CD4-positive, alpha-beta T cell treated with Interleukin-21 for 1 hour (primary cell): Measurements from ENCODE around the gene TMEM209.
"Not testable (repeated sequence)": the region's sequence is repeated elsewhere in the genome, so short reads cannot be mapped to it uniquely, and the experiment has no call there.

Experiments used
- DNase-seq: peaks from one replicate; pipeline ENCODE4 v3.0.0-alpha.2; 2020

Gene TMEM209

DNA sequence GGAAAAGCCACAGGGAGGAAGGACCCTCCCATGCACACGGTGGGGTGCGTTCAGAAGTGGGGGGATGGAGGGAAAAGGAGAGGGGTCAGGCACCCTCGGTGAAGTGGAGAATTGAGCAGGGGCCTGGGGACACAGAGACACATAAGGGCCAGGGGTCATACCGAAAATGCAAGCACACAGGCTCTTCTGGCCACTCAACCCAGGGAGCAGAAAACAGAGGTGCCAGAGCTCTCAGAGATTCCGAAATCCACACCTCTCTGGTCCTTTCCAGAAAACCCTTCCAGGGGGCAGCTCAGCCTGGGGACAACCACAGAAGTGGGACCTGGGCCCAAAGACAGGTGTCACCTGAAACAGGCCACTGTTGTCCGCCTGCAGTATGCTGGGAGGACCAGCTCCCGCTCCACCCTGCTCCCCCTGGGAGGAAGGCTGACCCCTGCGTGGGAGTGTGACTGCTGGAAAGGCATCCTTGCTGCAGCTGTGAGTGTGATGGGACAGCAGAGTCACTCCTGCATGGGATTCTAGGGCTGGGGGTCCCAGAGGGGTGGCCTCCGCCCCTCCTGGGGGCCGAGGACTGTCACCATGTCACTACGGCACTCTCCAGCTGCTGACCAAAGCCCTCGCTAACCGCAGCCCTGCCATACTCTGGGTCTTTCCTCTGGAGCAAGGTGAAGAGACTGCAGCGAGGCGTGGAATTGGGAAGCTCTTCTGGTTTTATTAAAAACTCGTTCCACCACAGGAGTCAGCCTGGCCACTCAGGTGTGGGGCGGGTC is 63.1 kb downstream of the TMEM209 start:
- no peak for DNase-seq

DNA sequence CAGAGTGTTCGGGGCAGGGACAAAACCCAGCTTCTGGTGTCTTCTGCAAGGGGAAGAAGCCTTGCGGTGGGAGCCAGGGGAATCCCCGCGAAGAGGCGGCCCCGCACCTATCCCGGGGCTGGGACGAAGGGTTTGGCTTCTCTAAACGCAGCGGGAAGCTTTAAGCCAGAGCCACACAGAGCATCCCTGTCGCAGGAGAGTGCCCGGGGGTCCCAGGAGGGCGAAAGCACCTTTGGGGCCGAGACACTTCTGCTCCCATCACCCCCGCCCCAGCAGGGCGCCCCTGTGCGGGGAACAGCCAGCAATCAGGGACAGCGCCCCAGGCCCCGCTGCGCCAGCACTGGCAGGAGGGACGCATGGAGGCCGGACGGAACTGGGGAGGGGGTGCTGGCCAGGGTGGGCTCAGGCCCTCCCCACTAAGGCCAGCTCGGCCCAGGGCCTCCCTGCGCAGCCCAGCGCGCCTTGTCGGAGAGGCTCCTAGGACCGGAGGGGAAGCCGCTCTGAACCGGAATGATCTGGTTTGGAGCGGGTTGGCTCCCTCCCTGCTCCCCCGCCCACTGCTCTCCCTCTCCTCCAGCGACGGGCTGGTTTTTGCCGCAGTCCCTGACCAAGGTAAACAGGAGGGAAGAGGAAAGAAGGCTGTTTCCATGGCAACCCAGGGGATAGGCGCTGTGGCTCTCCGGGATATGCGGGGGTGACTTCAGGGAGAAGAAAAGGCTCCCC is 63.9 kb downstream of the TMEM209 start:
- DNase-seq: peak; percentile 42

DNA sequence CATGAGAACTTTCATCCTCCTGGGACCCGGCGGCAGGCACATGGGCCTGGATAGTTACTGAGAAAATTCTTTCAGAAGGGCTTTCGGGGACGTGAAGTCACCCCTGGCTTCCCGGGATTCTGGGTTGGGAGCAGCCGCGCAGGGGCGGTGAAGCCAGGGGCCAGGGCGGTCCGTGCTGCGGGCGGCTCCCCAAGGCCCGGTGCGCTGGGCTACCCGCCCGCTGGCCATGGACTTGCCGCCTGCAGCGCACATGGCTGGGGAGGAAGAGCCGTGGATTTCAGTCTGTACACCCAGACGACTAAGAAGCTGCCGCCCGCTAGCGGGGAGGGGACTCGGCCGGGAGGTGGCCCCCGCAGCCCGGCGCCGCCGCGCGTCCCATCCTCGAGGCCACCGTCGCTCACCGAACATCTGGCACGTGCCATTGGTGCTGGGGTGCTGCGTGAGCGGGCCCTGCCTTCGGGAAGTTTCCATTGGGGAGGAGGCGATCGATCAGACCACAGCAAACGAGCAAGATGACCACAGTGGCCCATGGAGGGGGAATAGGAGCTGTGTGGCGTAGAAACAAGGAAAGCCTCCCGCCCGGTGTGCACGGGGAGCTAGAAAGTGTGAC is 64.5 kb downstream of the TMEM209 start:
- DNase-seq: no peak

DNA sequence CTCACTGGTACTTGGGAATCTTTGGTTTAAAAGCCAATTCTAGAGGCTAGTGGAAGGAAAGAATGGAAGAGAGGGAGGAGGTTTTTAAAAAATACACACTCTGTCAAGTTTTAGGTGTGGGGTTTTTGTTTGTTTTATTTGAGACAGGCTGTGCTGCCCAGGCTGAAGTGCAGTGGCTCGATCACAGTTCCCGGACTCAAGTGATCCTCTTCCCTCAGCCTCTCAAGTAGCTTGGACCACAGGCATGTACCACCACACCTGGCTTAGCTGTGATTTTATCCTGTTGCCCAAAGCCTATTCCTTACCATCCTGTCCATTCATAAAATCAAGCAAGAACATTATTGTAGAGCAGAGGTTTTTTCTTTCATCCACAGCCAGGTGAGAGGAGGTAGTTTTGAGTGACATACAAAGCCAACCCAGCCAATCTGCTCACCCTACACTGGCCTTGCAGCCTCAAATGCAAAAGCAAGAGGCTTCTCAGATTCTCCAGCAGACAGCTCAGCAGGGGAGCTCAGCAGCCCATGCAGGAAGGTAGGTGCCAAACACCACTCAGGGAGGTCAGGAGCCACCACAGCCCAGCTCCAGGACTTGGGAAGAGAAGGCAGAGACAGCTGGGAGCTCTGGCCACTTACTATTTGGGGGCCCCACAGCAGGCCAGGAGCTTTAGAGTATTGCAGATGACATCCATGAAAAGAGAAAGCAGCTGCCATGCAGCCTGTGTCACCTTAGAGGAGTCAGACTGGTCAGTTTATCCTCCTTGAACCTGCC is 65.8 kb downstream of the TMEM209 start:
- no peak for DNase-seq

DNA sequence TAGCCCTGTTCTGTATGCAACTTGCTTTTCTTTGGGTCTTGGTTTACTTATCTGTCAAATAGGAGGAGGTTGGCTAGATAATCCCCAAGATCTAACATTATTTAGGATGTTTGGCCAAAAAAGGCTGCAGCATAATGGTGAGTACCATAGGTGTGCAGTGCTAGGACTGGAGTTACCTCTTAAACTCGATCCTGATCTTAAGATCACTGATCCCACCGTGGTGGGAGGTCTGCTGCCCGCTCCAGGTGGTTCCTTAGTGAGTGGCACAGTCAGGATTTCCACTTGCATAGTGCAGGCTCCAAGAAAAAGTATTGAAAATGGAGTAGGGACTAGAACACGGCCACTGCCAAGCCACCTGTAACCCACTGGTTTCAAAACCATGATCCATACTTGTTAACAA is 68.0 kb downstream of the TMEM209 start:
- DNase-seq: no peak

DNA sequence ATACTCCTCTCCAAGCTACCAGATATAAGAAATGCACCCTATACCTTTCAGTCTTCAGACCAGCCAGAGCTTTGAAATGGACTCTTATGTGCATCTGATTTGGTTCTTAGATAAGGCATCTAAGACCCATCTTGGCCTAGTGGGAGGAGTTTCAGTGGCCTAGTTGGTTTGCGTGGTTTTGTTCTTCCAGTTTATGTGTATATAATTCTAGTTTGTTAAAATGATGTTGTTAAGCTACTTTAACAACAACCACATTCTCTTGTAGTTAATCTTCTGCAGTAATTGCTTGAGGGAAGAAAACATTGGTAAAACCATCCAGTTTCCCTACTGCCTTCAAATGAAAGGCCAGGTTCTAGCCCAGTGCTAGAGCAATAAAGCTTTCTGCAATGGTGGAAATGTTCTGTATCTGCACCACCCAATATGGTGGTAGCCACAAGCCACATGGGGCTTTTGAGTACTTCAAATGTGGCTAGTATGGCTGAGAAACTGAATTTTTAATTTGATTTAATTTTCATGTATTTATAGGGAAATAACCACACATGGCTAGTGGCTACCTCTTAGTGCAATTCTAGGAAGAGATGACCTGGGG is 68.5 kb downstream of the TMEM209 start:
- DNase-seq: no peak

DNA sequence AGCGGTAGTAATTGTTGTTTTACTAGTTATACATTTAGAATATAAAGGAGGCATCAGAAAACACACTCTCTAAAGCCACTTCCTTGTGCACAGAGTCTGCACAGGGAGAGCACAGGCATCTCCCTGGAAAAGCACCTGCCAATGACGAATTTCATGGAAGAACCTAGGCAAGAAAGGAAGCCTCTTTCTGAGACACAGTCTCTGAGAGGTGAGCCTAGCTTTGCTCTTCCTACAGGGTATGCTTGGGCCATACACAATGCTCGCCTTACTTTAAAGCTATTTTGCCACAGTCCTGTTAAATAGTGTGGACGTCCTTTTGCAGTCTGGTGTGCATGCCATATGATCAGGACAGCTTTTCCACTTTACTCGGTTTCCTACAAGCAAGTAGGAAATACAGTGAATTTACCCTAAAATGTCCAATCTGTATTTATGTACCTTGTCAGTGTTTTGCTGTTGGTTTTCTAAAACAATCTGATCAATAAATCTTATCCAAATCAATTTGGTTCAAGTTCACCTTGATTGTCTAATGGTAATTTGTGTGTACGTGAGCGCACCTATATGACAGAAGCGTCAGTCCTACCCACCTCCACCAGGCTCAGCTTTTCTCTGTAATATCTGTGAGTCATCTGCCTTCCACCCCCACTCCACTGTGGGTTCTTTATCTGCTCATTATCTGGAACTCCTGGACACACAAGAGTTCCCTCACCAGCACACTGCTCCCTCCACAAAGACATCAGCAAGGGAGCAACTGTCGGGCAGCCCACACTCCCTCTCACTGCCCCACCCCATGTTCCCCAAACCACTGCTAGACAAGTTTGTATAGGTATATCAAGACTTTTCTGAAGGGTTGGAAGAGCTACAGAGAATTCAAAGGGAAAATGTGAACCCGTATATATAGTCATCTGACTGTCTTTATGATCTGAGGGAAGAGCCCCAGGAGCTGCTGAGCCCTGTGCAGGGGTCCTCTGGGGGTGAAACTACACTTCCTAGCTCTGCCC is 69.7 kb downstream of the TMEM209 start:
- no peak for DNase-seq

DNA sequence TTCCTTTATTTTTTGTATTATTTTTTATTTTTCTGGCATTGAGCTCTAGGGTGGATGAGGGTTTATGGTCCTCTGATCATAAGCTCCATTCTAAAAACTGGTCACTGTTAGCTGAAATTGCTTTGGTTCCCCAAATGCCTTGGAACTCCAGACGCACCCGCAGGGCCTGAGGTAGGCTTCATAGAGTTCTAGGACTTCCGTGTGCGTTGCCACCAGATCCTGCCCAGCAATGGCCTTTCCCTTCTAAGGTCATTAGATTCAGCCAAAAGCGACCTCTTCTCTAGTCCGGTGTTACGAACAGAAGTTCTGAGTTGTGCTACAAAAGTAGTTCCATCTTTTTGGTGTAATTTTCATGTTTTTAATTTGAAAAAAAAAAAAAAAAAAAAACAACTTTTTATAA is 70.5 kb downstream of the TMEM209 start:
- DNase-seq: no peak

DNA sequence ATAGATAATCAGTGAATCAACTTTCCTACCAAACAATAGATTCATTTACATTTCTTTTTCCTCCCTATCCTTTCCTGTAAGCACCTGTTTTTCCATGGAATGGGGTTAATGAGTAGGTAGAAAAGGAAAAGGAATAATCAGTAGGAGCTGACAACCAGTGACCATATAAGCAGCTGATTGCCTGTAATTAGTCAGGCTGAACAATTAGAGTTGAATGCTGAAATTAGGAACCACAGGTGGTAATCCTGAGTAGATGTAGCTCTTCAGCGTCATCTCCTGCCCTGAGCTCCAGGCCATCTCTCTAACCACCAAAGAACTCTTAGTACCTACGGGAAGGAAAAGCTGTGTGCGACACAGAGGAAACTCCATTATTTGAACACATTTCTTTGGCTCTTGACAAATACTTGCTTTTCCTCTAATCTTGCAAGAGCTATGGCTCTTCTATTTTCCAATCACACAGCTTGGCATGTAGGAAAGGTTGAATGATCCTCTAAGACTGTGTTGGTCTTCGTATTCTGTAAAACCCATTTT is 71.0 kb downstream of the TMEM209 start:
- no peak for DNase-seq

DNA sequence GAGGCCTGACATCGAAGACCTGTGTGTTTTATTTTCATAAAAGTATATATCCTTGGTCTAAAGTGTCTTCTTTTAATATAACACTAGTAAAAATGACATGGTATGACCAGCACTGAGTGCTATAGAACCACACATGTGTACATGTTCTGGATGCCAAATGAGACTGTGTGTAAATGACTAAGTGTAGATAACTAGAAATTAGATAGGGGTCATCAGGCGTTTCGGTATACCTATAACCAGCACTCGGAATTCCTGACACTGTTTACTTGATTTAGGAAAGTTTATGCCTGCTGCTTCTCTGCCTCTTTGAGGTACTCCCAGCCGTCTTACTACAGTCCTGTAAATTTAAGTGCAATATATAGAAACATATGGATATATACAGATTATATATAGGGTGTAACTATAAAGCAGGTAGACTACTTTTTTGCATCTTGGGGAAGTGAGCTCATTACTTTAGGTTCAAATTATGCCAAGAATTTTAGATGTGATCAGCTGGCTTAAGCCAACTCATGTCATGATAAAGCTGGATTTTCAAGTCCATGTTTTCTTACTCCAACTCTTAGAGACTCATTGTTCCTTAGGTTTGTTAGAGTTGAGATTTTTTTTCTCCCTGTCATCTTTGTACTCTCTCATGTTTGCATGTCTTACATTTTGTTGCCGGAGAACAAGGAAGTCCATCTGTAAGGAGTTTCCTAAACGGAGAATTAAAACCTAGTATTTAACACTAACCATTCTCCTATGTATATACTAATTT is 72.0 kb downstream of the TMEM209 start:
- DNase-seq: no peak

DNA sequence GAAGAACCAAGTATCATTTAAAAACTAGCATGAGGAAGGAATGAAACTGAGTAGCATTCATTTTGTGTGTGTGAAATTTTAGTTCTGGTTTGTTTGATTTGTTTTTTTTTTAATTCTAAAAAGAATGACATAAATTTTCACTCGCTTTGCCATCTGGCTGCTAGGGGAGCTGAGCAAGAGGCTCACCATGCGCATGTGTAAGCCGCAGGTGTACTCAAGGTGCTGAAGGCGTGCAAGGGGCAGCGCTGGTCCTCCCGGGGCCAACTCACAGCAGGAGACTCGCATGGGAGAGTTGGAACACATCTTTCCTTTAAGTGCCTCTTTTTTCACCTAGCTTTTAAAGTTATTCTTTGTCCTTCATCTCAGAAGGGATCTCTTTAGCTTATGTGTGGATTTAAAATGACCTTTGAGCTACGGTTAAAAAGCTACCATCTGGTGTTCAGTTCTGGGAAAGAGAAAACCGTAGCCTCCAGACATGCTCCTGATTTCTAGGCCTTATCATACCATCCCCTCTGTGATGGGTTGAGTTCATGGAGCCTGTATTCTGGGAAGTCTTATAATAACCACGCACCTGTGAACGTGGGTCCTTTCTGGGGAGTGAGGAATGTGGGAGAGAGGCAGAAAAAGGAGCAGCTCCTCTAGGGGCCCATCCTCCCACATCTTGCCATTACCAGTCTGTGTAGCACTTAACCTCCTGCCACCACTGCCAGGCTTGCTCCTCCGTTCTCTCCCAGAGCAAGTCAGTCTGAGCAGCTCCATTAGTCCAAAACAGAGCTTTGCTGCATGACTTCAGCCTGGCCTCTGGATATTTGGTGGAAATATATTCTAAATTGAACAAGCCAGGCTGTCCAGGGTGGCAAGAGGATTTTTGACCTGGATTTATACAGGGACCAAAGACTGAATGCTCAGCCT is 73.0 kb downstream of the TMEM209 start:
- DNase-seq: no peak

DNA sequence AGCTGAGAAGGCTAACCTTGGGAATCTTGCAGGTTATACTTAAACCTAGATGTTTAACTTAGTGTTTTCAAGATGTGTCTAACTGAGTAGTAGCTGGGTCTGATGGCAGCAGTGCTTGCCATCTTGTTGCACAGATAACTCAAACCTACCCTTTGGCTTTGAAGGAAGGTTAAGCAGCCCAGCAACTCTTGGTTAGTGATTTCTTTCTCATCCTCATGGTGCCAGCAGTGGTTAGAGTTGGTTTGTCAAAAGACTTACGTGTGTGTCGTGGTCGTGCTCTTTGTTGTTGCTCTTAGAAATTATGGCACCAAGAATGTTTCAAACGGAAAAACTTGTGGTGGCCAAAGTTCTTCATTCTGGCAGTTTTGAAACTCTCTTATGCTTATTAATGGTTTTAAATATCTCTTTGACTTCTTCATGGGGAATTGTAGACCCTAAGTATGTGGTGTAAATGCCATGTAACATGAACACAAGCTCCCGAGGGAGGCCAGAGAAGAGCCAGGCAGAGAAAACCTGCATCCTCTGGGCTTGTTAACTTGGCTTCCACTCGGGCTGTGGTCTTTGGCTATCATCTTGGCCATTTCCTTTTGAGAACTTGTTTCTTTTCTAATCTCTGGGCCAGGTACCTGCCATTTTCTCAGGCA is 73.9 kb downstream of the TMEM209 start:
- no peak for DNase-seq

DNA sequence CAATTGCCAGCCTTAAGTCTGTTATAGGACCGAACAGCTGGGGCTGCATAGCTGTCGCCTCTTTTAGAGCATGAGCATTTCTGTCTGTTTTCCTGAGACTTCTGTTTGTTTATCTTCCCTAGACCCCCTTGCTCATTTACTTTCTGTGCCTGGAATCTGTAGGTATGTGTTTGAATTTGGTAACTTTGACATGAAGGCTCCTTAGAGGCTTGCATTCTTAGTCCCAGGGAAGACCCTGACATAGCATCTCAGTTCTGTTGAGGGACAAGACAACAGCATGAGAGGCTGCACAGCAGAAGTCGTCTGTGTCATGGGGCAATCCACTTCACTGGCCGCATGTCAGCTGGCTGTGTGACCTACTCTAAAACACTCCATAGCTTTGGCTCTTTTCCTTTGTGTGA is 76.2 kb downstream of the TMEM209 start:
- no peak for DNase-seq

DNA sequence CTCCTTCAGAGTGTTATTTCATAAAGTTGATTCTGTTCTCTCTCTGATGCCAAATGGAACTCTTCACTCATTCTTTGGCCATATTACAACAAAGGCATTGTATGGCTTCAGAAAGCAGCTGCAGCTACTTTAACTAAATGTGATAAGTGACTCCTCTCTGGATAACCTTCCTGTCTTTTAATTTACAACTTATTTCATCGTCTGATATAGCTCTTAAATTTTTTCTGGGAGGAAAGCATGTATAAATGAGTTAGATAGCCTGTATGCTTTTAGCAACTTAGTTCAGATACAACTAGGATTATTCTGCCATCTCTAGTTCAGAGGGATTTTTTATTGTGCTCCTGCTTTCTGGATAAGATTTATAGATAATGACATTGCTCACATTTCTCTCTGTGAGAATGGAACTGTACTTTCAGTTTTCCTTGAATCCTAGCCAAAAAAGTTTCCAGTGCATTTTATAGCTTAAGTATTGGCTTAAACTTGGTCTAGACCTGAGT is 77.3 kb downstream of the TMEM209 start:
- DNase-seq: no peak

DNA sequence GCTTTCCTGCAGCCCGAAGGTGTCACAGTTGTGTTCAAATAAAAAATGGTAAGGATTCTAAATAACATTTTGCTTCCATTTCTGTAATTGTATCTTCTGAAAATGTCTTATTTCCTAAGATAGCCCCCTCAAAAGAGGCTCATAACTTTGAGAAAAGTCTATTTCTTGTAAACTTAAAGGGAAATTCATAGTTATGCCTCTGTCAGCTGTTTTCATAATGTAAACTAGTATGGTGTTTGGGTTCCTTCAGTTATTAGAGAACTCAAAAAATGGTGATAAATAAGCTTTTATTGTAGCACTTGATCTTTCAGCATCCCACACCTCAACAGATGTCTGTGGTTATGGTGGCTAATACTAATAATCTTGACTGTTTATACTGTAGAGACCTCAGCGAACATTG is 77.8 kb downstream of the TMEM209 start:
- DNase-seq: no peak

DNA sequence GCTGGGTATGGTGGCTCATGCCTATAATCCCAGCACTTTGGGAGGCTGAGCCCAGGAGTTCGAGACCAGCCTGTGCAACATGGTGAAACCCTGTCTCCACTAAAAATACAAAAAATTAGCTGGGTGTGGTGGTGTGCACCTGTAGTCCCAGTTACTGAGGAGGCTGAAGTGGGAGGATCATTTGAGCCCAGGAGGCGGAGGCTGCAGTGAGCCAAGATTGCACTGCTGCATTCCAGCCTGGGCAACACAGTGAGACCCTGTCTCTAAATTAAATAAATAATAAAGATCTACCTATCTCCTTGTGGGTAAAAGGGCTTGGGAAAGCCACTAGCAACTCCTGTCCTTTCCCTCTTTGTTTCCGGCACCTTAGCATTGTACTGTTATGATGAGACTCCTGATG is 78.4 kb downstream of the TMEM209 start:
- not testable (repeated sequence) for DNase-seq

DNA sequence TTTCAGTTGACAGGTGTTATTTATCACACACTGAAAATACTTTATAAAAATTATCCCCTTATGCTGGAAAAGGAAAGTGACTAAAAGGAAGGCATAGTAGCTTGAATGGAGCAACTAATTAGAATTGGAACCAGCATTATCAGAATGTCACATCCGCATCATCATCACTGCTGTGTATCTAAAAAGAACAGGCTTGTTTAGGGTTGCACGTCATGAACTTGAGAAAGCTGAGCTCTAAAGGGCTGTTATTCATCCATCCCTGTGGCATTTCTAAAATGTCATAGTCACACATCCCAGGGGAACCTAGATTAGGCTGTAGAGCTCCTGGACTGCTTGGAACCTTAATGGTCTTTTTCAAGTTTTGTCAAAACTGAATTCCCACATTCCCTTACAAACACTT is 80.5 kb downstream of the TMEM209 start:
- DNase-seq: no peak

DNA sequence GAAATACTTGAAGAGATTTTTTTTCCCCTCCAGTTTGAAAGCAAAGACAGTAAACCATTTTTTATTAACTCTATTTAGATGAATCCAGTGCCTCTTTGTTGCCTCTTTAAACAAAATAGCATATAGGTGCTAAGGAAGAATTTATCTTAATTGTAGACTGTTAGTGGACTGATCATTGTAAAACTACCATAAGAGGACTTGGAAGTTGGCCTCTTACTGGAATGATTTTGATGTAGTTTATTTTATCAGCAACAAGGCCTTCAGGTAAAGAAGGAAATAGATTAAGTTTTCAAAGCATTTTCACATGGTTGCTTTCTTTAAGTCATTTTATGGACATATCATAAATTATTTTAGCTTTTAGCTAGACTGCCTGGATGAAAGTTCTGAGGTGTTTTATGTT is 81.7 kb downstream of the TMEM209 start:
- DNase-seq: no peak

DNA sequence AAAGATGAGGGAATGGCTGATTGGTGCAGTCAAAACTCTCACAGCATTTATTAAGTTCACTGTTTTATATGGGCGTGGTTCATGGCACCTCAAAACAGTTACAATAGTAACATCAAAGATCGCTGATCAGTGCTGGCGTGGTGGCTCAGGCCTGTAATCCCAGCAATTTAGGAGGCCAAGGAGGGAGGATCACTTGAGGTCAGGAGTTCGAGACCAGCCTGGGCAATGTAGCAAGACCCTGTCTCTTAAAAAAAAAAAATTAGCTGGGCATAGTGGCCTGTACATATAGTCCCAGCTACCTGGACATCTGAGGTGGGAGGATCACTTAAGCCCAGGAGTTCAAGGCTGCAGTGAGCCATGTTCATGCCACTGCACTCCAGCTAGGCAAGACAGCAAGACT is 86.4 kb downstream of the TMEM209 start:
- no peak for DNase-seq
